ENCODE results near the gene TMEM186.

The TMEM186 gene

GRCh38 chr16:8818504-8819270 is 21.2 kb upstream of the TMEM186 start:
- TF ChIP-seq, protein P1, sequence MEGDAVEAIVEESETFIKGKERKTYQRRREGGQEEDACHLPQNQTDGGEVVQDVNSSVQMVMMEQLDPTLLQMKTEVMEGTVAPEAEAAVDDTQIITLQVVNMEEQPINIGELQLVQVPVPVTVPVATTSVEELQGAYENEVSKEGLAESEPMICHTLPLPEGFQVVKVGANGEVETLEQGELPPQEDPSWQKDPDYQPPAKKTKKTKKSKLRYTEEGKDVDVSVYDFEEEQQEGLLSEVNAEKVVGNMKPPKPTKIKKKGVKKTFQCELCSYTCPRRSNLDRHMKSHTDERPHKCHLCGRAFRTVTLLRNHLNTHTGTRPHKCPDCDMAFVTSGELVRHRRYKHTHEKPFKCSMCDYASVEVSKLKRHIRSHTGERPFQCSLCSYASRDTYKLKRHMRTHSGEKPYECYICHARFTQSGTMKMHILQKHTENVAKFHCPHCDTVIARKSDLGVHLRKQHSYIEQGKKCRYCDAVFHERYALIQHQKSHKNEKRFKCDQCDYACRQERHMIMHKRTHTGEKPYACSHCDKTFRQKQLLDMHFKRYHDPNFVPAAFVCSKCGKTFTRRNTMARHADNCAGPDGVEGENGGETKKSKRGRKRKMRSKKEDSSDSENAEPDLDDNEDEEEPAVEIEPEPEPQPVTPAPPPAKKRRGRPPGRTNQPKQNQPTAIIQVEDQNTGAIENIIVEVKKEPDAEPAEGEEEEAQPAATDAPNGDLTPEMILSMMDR (conservative IDR thresholded peaks at IDR 0.05; ENCODE audit: low read length): no peak
- H3K4me3 ChIP-seq (ENCODE audit: low read length): no peak overlapping the region
- no peak for DNase-seq (ENCODE audit: low read depth)

DNA sequence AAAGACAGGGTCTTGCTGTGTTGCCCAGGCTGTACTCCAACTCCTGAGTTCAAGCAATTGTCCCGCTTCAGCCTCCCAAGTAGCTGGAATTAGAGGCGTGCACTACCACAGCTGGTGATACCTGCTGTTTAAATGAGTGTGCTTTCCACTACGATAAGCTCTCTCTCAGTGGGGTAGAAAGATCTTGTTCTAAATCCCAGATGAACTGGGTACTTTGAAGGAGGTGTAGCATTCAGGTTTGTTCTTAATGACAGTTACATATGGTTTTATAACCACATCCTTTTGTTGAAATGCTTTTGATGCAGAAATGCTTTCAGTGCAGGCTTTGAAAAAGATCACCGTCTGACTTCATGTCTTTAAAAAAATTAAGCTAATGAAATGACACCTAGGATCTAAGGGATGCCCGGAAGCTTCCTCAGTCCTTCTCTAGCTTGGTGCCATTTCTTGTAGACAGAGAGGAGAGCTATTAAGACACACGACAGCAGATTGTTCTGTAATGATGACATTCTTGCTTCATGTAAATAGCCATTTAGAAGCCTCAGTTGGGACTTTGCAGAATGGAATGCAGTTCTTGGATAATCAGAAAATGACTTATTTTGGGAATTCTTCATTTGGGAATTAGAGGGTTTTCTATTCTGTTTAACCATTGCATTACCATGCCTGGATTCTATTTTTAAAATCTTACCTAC is 19.7 kb upstream of the TMEM186 start:
- H3K4me3 ChIP-seq (ENCODE audit: low read length): no peak overlapping the region
- DNase-seq (ENCODE audit: low read depth): peak; percentile 52
- TF ChIP-seq, protein P1 (conservative IDR thresholded peaks at IDR 0.05; ENCODE audit: low read length): no peak

DNA sequence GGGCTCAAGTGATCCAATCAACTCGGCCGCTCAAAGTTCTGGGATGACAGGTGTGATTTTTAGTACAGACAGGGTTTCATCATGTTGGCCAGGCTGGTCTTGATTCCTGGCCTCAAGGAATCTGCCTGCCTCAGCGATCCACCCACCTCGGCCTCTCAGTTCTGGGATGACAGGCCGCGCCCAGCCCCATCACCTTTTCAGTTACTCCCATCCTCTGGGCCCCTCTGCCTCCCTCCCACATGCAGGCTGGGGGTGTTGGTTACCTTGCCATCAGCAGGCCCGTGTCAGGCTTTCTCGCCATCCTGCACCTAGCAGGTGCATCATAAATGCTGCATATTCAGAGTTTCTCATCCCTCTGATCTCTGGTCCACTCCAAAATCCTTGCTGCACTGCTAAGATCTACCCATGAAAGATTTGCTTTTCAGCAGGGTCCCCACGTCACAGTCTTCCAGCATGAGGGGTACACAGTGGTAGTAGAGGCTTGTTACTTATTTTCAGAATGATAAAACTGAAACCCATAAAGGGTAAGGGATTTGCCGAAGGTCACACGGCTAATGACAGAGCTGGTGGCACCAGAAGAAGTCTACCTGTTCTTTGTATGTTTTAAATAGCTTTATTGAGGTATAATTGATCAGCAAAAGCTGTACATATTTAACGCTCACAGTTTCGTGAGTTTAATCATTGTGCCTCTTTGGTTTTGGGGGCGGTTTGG is 16.8 kb upstream of the TMEM186 start:
- TF ChIP-seq, protein P1 (conservative IDR thresholded peaks at IDR 0.05; ENCODE audit: low read length): no peak
- no peak for DNase-seq (ENCODE audit: low read depth)
- no peak overlapping the region for H3K4me3 ChIP-seq (ENCODE audit: low read length)

DNA sequence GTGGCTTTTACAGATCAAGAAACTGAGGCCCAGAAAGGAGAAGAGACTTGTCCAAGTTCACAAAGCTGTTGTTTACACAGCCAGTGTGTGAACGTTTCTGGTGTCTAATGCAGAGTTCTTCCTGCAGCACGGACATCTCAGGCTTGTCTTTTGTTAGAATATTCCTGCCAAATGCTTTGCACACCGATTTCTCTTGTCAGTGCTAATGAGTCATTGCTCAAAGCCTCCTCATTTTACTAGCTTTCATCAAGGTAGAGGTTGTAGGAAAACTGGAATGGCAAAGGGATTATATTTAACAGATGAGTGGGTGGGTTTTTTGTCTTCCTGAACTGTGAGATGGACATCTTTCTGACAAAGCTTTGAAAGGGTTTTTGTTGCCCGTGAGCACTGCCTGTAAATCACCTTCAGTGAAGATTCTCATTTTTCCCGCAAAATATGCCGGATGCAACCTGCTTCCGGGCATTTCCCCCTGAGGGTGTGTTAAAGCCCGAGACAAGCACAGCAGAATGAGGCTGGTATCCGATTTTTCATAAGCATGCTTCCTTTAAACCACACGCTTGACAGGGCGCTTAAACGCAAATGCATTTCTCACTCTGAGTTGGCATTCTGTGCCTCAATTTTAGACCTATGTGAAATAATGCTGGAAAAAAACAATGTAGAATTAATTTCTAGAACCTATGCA is 14.9 kb upstream of the TMEM186 start:
- TF ChIP-seq, protein P1 (conservative IDR thresholded peaks at IDR 0.05; ENCODE audit: low read length): no peak
- no peak overlapping the region for H3K4me3 ChIP-seq (ENCODE audit: low read length)
- DNase-seq (ENCODE audit: low read depth): no peak

GRCh38 chr16:8808613-8809353 is 11.3 kb upstream of the TMEM186 start:
- H3K4me3 ChIP-seq (ENCODE audit: low read length): no peak overlapping the region
- TF ChIP-seq, protein P1 (conservative IDR thresholded peaks at IDR 0.05; ENCODE audit: low read length): no peak
- DNase-seq (ENCODE audit: low read depth): no peak

DNA sequence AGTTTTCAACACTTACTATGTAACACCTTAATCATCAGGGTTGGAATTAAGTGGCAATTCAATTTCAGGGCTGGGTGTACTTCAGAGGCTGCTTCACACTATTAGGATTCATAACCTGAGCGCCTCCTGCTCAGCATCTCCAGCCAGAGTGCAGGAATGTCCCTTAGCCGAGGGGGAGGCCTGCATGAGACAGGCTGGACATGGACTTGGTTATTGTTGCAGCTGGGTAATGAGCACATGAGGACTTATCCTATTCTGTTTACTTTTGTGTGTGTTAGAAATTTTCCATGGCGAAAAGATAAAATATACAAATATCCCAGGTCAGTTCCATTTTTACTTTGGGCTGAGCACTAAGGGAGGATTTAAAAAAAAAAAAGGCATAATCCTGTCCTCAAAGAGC is 10.6 kb upstream of the TMEM186 start:
- no peak overlapping the region for H3K4me3 ChIP-seq (ENCODE audit: low read length)
- TF ChIP-seq, protein P1 (conservative IDR thresholded peaks at IDR 0.05; ENCODE audit: low read length): no peak
- DNase-seq (ENCODE audit: low read depth): no peak

All from AG10803 (cell line).